Stimulated activated CD4-positive, alpha-beta T cell treated with anti-CD3 and anti-CD28 coated beads, Interleukin-2, amount 100 ng/mL, for 24 hours (primary cell): ENCODE results near the gene GABRE.
"Not testable (repeated sequence)": the region's sequence is repeated elsewhere in the genome, so short reads cannot be mapped to it uniquely, and the experiment has no call there.

ENCODE experiments used
- DNase-seq, 2 donors: peaks; one replicate each; pipeline ENCODE4 v3.0.0-alpha.2; 2020

The GABRE gene

DNA sequence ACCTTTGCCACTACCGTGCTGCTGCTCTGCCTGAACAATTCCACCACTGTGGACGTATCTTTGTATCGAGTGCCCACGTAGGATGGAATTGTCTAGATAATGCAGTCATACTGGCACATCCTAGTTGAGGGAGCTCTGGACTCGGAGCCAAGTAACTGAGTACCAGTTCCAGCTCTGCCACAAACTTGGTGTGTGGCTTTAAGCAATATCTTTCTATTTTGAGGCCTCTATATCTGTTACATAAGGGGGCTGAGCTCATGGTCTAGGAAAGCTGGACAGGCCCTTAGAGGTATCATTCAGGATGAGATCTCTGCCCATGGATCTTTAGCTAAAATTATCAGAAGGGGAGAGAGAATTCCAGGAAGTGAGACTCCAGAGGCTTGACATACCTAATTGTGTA, 12.4 kb downstream of the GABRE start:
- DNase-seq, result no peak

DNA sequence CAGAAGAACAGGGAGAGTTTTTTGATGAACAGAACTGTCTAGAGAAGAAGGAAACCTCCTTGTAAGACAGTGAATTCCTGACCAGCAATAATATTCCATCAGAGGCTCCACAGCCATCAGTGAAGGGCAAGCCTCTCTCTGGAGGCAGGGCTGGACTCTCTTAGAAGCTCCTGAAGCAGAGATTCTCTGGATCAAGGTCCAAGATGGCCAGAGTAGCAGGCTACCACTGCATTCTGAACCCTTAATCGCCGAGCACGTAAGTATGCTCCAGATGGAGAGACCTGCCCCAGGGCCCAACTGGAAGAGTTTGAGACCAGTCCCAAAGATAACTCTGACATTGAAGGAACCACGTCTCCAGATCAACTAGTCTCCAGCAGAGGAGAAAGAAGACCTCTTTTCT, 16.4 kb downstream of the GABRE start:
- DNase-seq, result no peak

DNA sequence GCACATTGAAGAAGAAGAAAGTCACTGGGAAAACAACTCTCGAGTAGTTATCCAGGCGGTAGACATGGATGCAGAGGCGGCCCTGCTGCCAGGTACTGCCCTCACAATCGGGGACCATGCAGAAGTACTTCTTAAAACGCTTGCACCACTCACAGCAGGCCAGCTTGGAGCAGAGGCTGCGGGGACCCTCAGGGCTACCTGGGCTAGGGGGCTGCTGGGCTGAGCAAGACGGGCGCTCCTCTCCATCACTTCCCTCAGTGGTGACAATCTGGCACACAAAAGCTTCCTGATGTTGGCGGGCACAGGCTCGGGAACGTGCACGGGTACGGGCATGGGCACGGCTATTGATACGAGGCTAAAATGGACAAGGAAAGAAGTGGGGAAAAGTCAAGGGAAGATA, 19.7 kb downstream of the GABRE start:
- DNase-seq, result no peak

DNA sequence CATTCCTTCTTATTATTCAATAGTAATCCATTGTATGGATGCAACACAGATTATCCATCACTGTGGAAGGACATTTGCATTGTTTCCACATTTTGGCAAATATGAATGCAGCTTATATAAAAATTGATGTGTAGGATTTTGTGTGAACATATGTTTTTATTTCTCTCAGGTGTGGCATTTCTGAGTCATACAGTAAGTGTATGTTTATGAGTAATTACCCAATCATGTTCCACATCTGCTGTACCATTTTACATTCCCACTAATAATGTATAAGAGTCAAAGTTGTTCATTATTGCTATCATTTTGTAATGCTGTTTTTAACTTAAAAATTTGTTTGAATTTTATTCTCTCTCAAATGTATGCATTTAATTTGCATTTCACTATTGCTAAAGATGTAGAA, 36.3 kb downstream of the GABRE start:
- no peak for DNase-seq

DNA sequence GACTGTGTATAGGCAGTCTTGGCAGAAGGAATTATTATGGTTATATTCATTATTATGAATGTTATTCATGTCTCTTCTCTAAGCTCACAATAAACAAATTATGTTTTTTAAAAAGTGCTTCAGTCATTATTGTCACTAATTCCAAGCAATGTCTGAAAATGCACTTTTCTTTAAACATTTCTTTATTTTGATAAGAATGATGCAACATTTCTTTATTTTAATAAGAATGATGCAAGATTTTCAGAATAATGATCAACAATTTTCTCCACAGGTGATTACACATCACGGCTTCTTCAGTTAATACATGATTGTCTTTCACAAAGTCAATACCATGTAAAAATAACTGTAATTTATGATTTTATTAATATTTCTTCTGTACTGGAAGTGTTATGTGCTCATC, 39.1 kb downstream of the GABRE start:
- no peak for DNase-seq

DNA sequence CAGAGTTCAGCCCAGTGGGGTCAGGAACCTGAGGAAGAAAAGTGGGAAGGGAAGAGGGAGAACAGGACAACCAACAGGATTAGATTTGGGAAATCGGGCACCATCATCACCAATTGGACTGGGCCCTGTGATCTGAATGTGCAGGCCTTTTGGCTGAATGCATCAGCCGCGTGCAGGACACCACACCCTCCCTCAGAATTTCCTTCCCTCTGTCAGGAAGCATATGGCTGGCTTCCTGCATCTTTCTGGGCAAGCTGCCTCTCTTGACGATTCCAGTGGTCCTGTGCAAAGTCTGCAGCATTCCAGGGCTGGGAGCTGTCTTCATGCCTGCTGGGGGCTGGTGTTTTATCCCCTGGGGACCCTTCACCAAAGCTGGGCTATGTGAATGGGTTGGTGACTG, 45.4 kb downstream of the GABRE start:
- no peak for DNase-seq

DNA sequence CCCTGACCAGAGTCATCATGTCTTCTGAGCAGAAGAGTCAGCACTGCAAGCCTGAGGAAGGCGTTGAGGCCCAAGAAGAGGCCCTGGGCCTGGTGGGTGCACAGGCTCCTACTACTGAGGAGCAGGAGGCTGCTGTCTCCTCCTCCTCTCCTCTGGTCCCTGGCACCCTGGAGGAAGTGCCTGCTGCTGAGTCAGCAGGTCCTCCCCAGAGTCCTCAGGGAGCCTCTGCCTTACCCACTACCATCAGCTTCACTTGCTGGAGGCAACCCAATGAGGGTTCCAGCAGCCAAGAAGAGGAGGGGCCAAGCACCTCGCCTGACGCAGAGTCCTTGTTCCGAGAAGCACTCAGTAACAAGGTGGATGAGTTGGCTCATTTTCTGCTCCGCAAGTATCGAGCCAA, 50.8 kb downstream of the GABRE start:
- DNase-seq, result no peak

DNA sequence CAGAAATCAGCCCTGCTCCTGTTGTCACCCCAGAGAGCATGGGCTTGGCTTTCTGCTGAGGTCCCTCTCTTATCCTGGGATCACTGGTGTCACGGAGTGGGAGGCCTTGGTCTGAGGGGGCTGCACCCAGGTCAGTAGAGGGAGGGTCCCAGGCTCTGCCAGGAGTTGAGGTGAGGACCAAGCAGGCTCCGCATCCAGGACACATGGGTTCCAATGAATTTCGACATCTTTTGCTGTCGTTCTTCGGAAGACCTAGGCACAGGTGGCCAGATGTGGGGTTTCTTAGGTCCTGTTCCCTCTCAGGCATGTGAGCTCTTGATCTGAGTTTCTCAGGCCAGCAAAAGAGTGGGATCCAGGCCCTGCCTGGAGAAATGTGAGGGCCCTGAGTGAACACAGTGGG, 51.8 kb downstream of the GABRE start:
- DNase-seq, result no peak

DNA sequence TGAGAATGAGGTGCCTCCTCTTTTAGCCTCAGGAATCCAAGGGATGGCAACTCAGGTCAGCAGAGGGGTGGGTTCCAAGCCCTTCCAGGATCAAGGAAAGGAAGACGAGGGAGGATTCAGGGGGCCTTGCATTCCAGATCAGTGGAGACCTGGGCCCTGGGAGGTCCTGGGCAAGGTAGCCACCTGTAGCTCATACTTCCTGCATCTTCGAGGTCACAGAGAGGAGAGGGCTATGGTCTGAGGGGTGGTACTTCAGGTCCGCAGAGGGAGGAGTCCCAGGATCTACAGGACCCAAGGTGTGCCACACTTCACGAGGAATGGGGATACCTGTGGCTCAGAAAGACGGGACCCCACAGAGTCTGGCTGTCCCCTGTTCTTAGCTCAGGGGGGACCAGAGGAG, 52.6 kb downstream of the GABRE start:
- DNase-seq, result no peak

DNA sequence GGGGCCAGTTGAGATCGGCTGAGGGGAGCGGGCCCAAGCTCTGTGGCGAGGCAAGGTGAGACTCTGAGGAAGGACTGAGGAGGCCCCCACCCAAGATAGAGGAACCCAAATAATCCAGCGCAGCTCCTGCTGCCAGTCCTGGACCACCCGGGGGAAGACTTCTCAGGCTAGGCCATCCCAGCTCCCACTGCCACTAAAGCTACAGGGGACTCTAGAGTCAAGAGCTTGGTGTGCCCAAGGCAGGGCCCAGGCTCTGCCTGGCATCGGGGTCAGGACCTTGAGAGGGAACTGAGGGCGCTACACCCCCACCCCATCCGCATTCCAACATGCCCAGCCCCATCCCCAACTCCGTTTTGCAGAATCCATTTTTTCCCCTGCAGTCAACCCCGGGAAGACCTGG, 53.2 kb downstream of the GABRE start:
- DNase-seq, result no peak

DNA sequence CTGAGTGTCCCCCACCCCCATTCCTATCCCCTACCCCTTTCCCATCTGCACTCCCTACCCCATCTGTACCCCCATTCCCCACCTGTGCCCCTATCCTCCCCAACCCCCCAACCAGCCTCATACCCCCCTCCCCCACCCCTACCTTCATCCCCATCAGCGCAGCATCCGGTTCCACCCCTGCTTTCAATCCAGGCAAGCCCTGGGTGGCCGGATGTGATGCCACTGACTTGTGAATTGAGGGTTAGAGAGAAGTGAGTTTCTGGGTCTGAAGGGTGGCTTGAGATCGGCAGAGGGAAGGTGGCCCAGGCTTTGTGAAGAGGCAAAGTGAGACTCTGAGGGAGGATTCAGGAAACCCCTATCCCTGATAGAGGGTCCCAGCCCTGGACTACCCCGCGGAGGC, 53.9 kb downstream of the GABRE start:
- no peak for DNase-seq

DNA sequence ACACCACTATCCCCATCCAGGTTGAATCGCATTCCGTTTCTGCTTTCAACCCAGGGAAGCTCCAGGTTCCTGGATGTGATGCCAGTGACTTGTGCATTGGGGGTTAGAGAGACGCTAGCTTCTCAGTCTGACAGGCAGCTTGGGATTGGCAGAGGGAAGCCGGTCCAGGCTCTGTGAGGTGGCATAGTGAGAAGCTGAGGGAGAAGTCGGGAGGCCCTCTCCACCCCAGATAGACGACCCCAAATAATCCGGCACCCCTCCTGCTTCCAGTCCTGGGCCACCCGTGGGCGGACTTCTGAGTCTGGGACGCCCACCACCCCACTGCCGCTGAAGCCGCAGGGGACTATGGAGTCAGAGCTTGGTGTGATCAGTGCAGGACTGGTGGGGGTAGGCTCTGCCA, 54.4 kb downstream of the GABRE start:
- DNase-seq, result no peak

DNA sequence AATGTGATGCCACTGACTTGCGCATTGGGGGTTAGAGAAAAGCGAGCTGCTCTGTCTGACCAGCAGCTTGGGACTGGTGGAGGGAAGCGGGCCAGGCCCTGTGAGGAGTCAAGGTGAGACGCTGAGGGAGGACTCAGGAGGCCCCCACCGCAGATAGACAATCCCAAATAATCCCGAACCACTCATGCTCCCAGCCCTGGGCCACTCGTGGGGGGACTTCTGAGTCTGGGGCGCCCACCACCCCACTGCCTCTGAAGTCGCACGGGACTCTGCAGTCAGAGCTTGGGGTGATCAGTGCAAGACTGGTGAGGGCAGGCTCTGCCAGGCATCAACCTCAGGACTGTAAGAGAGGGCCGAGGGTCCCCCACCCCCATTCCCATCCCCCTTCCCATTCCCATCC, 54.9 kb downstream of the GABRE start:
- no peak for DNase-seq

DNA sequence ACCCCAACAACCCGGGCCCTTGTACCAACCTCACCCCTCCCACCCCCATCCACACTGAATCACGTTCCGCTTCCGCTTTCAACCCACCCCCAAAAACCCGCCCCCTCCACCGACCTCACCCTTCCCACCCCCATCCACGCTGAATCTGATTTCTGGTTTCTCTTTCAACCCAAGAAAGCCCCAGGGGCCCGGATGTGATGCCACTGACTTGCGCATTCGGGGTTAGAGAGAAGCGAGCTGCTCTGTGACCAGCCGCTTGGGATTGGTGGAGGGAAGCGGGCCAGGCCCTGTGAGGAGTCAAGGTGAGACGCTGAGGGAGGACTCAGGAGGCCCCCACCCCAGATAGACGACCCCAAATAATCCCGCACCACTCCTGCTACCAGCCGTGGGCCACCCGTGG, 55.7 kb downstream of the GABRE start:
- not testable (repeated sequence) for DNase-seq

DNA sequence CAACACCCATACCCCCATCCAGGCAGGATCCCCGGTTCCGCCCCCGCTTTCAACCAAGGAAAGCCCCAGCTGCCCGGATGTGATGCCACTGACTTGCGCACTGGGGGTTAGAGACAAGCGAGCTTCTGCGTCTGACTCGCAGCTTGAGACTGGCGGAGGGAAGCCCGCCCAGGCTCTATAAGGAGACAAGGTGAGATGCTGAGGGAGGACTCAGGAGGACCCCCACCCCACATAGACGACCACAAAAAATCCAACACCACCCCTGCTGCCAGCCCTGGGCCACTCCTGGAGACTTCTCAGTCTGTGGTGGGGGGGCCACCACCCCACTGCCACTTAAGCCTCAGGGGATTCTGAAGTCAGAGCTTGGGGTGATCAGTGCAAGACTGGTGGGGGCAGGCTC, 61.7 kb downstream of the GABRE start, which contains the start of gene MAGEA4:
TSS of gene MAGEA4 (plus strand) at position 110 of the 400 bp plus-strand sequence. CDS start 10,776 bp downstream, outside the sequence.
- no peak for DNase-seq

DNA sequence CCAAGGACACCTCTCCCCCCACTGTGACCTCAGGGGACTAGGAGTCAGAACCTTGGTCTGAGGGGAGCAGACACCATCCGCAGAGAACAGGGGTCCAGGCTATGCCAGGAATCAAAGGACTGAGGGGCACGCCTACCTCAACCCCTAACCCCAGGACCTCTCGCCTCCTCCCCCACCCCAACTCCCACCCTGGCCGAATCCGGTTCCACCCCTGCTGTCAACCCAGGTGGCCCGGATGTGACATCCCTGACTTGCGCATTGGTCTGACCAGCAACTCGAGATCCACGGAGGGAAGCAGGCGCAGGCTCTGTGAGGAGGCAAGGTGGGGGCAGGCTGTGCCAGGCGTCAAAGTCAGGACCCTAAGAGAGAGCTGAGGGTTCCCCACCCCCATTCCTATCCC, 62.3 kb downstream of the GABRE start:
- DNase-seq, result no peak

DNA sequence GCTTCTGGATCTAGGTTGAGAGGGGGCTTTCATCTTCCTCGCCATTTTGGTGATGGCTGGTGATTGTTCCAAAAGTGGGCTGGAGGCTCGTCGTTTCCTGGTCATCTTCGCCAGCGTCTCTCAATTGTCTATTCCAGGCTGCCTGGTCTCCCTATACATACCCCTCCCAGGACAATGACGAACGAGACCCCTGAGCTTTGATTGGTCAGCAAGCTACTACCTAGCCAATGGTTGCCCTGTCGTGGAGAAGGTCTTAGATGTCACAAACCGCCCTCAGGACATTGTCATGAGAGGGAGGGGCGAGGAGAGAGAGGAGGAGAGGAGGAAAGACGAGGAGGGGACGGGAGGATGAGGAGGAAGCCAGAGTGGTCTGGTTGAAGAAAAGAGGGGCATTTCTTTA, 69.5 kb downstream of the GABRE start:
- DNase-seq, result no peak
